Stimulated activated CD4-positive, alpha-beta T cell treated with anti-CD3 and anti-CD28 coated beads, TNF-alpha, amount 100 ng/mL, for 48 hours (primary cell): ENCODE data around the gene IFIH1.

ENCODE experiments used
- DNase-seq, 3 donors: peaks; one replicate each; pipeline ENCODE4 v3.0.0-alpha.2; 2020; ENCODE audit warnings: low read depth in 3 of 3

Gene IFIH1

GRCh38 chr2:162308747-162309503 is 9.6 kb downstream of the IFIH1 start:
- DNase-seq = no peak

GRCh38 chr2:162305901-162306300 is 12.6 kb downstream of the IFIH1 start:
- DNase-seq = no peak

DNA sequence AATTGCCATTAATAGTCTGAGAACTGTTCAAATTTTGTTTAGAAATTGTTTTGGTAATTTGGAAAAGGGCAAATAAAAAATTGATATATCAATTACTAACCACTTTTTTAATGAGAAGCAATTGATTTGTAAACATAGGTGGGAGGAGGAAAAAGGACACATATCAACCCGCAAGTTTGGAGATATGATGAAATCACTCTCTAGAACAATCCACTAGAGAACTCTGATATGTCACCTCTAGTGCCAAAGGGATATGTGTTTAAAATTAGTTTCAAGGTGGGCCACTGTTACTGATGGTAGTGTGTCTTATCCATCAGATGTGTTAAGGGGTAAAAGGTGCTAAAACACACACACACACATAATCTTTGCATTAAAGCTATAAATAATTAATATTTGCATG is 16.6 kb downstream of the IFIH1 start:
- no peak for DNase-seq

DNA sequence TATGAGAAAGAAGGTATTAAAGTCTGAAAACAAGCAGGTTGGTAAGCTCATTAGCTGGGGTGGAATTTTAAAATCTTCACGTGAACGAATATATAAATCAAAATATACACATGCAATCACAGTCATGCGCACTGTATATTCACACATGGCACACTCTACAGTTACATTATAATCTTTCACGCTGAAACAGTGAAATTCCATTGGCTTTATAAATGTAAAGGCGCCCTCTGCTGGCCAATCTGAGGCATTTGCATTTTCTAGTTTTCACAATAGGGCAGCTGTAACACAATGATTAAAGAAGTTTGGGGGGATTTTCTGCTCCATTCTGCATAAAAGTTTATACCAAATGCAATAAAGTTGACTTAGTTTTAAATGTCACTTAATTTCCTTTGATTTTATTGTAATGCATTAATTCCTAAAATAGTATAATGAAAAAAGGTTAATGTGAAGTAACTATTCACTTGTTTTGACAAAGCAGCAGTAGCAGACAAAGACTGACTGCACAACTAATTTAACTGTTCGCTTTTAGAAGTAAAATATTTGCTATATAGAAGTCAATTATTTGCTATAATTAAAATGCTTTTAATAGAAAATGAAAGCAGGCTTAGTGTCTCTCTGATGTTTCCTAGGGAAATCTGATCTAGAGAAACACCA is 17.2 kb downstream of the IFIH1 start:
- peak in 2 of 3 donors; percentile 10 to 27 for DNase-seq

DNA sequence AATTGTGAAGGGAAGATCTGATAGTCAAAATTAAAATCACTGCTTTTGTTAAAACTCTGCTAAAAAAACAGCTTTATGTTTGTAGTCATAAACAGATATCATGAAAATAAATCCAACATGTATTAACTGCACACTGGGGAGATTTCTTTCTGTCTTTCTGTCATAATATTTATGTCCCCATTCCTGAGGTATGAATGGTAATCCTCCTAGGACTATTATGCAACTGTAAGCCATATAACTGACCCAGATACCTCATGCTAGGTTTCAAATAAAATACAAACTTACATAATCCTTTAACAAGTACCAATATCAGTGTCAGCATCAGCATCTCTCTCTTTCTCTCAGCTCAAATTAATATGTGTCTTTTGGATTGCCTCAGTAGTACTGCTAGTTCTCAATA is 18.2 kb downstream of the IFIH1 start:
- DNase-seq = no peak

DNA sequence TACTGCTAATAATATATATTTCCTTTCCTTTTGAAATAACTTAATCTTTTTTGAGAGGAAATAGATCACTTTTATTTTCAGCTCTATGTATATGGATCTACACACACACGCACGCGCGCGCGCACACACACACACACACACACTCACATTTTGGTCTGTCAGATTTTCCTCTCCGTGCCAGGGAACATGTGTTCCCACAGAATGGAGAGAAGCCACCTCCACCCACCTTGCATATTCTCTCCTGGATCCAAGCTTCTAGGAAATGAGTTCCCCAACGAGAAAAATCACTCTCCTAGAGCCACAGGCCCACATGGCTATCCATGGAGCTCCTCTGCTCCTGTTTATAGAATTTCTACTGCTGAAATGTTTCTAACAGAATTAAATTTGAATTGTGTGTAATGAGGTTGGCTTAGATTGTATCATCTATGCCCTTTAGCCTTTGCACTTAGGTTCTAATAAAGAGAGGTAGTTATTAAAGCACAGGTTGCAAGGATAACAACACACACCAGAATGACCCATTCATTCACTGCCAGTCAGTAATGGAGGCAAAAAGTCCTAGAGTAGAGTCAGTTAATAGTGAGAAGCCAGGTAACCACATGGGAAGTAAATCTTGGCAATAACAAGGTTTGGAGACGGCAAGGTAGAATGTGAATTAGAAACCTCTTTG is 19.7 kb downstream of the IFIH1 start:
- DNase-seq = no peak

DNA sequence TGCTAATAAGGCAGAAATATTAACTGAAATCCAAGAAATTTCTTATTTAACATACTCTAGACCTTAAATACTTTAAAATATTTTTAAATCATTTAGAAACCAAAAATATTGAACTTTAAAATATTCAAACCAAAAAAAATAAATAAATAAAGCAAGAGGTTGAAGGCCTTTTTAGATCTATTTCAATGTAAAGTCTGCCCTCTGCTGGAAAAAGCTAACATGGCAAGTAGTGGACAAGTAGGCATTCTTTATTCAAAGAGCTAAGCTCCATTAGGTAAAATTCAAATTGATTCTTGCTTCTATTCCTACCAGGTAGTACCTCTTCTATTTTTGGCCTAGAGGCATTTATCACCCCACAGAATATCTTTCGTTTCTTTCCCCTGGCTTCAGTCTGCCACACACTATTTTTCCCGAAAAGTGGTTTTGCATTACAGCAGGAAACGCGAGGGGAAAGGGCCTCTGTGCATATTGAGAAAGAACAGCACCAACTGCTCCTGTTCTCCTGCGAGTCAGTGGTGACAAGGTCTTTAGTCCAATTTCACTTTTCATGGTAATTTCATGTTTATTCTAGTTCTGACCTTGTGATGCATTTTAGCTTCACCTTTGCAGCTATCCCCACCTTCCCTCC is 20.4 kb downstream of the IFIH1 start:
- peak in 2 of 3 donors; percentile 32 to 62 for DNase-seq

DNA sequence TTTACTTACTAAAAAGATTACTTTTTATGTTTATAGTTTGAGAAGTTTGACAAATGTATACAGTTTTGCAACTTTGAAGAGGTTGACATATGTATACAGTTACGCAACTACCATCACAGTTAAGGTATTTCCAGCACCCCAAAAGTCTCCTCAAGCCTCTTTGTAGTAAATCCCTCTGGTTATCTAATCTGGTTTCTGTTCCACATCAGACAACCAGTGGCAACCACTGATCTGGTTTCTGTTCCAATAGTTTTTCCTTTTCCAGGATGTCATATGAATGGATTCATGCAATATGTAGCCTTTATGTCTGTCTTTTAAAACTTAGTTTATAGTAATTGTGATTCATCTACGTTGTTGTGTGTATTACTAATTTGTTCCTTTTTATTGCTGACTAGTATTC is 23.5 kb downstream of the IFIH1 start:
- DNase-seq = no peak

- DNase-seq = no peak
Observed at GRCh38 chr2:162293122-162293786, 25.2 kb downstream of the IFIH1 start.

DNA sequence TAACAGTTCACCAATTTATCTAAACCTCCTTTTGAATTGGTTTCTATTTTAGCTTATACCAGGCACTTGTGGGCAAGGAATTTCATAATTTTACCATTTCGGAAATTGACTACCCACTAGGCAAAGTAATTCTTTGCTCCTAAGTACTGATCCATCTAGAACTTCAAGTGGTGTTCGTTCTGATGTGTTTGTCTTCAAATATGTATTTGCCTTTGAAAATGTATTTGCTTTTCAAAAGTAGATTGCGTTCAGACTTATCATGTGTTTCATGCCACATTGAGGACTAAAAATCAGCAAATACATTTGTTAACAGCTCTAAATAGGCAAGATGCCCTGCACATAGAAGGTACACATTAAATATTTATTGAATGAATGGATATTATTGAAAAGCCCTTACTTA is 26.7 kb downstream of the IFIH1 start:
- DNase-seq = no peak

- no peak for DNase-seq
Observed at GRCh38 chr2:162282765-162283425, 35.6 kb downstream of the IFIH1 start.

DNA sequence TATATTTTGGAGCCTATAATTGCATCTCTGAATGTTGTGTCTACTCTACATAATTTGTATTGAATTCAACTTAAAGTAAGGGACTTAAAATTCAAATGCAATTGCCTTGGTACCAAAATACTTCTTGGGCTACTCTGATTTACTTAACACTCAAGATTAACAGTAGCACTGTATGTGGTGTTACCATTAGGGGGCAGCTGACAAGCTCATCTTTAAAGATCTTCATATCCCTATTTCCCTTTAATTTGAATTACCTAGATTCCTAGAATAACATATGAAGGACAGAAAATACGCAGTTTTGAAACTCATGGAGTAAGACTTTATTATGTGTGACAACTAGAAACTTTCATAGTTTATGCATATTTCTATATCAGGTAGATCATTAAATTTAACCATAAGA is 37.8 kb downstream of the IFIH1 start:
- DNase-seq = no peak

DNA sequence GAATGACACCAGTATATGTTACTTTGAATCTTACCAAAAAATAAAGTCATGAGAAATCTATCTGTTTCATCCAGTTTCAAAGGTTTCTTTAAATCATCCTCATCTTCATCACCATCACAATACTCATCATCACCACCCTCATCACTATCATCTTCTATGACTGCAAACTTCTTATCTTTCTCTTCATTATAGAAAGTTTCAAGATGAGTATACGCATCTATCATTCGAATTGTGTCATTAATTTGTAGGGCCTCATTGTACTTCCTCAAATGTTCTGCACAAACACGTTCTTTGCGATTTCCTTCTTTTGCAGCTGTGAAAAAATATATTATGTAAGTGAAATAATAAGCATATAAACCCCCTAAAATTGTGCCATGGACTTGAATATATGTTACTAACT is 41.1 kb downstream of the IFIH1 start:
- no peak for DNase-seq

DNA sequence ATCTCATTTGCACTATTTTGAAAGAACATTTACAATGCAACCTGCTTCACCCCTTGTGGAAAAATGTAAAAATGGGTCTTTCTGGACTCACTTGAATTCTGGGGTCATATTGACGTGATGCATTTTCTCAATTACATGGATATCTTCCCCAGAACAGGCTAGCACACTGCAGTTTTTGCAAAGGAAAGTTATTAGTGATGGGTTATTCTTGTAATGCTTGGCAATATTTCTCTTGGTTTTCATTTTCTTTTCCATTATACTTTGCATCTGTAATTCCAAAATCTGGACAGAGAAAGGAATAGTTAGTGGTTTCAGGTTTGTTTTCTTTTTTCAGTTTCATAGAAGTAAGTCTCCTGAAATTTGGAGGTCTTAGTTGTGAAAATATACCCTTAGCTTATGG is 50.5 kb downstream of the IFIH1 start:
- DNase-seq = no peak

GRCh38 chr2:162267496-162267895 is 51.0 kb downstream of the IFIH1 start:
- DNase-seq = no peak

GRCh38 chr2:162266460-162266760 is 52.1 kb downstream of the IFIH1 start:
- no peak for DNase-seq

GRCh38 chr2:162265666-162266459 is 52.6 kb downstream of the IFIH1 start:
- no peak for DNase-seq

GRCh38 chr2:162261032-162261945 is 57.2 kb downstream of the IFIH1 start:
- DNase-seq = no peak

DNA sequence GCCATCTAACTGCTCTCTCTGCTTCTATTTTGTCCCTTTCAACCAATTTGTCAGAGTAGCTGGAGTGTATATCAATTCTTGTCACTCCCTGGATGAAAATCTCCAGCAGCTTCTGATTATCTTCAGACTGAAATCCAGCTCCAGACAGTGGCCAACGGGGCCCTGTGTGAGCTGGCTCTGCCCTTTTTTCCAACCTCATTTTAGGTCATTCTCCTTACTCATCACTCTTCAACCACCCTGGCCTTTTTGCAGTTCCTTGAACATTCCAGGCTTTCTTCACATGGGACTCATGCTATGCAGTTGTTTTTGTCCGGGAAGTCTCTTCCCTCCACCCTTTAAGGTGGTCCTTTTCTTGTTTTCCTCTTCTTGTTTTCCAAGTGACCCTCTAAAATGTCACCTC is 59.8 kb downstream of the IFIH1 start:
- DNase-seq = no peak

- no peak for DNase-seq
Observed at GRCh38 chr2:162258169-162258568, 60.3 kb downstream of the IFIH1 start.
